HepG2 (cell line): Measurements from ENCODE around the gene CTNND2. TPM values are rescaled to one million over a fixed set of nuclear protein-coding genes. Genes with fewer than 3 reads are reported as not detected.

Experiments
- AHDC1 ChIP-seq: sonication (generic); formaldehyde crosslinking; IDR thresholded peaks from 2 replicates; pipeline ENCODE4 v1.5.1; 2020; ENCODE audit warnings: mild to moderate bottlenecking, missing genetic modification reagents, borderline replicate concordance
- ATRX ChIP-seq: sonication (generic); formaldehyde crosslinking; IDR thresholded peaks from 2 replicates; pipeline ENCODE4 v1.4.0; 2020; ENCODE audit warnings: missing genetic modification reagents, borderline replicate concordance
- FOXC1 ChIP-seq: sonication (generic); formaldehyde crosslinking; IDR thresholded peaks from 2 replicates; pipeline ENCODE4 v1.8.0; 2022; ENCODE audit warnings: mild to moderate bottlenecking, missing genetic modification reagents, borderline replicate concordance
- NFAT5 ChIP-seq: sonication (generic); formaldehyde crosslinking; IDR thresholded peaks from 2 replicates; pipeline ENCODE4 v1.4.0; 2020; ENCODE audit warnings: missing genetic modification reagents
- ZKSCAN1 ChIP-seq: fragments of 150-350 bp; IDR thresholded peaks from 2 replicates; pipeline ENCODE4 v1.6.1; 2014; ENCODE audit warnings: low read length
- ZNF235 ChIP-seq: sonication (generic); formaldehyde crosslinking; IDR thresholded peaks from 2 replicates; pipeline ENCODE4 v1.8.1; 2023; ENCODE audit warnings: mild to moderate bottlenecking, missing genetic modification reagents, borderline replicate concordance
- ZXDC ChIP-seq: sonication (generic); formaldehyde crosslinking; IDR thresholded peaks from 2 replicates; pipeline ENCODE4 v1.5.0; 2020; ENCODE audit warnings: mild to moderate bottlenecking, missing genetic modification reagents
- polyA plus RNA-seq, 8 experiments: library from polyadenylated mRNA; depleted of rRNA in 3 of 8; stranded (reverse) in 7 of 8; unstranded in 1 of 8; fragments of >200 nt; fragmentation: Illumina TruSeq in 4 of 8; extraction: Trizol in 4 of 8; gene quantifications; 2 replicates each; pipeline versions ENCODE4 v1.2.1 to v1.2.3, GENCODE V29; 2011 to 2016; ENCODE audit warnings: low read depth in 4 of 8, missing spikeins in 1 of 8, mixed read lengths in 1 of 8; ENCODE audit not compliant: insufficient read depth in 1 of 8
- total RNA-seq, 5 experiments: library from RNA; depleted of rRNA; stranded (reverse); fragments of >200 nt; fragmentation: Illumina TruSeq; extraction: Trizol; gene quantifications; 2 replicates each; pipeline ENCODE4 v1.2.3, GENCODE V29; 2016; ENCODE audit warnings: low read depth in 1 of 5

The CTNND2 gene
- total and polyA plus RNA-seq, 2 of the 13 experiments (the other 11 are each of a cell fraction or from before 2014, with no cell fraction given), result not detected

- no peak for TF ChIP-seq NFAT5 (CRISPR knock-in tag)
- no peak for TF ChIP-seq ZNF235 (CRISPR knock-in tag)
- no peak for TF ChIP-seq FOXC1 (CRISPR knock-in tag)
- TF ChIP-seq AHDC1, result no peak
- TF ChIP-seq ATRX, result no peak
- no peak for TF ChIP-seq ZKSCAN1
- no peak for TF ChIP-seq ZXDC (CRISPR knock-in tag)
Observed at GRCh38 chr5:11172484-11172883, 731.8 kb downstream of the CTNND2 start (continued).
